HG03558 (cell line): Measurements from ENCODE around the gene ERBB4.
"Not testable (repeated sequence)": the region's sequence is repeated elsewhere in the genome, so short reads cannot be mapped to it uniquely, and the experiment has no call there.

Experiments used
- ATAC-seq: cut with Tn5 transposase; IDR thresholded peaks from one replicate; pipeline ENCODE4 v1.9.1; 2021; ENCODE audit warnings: moderate number of reproducible peaks; ENCODE audit not compliant: unreplicated experiment; ENCODE audit errors: extremely low read depth

ERBB4 gene

DNA sequence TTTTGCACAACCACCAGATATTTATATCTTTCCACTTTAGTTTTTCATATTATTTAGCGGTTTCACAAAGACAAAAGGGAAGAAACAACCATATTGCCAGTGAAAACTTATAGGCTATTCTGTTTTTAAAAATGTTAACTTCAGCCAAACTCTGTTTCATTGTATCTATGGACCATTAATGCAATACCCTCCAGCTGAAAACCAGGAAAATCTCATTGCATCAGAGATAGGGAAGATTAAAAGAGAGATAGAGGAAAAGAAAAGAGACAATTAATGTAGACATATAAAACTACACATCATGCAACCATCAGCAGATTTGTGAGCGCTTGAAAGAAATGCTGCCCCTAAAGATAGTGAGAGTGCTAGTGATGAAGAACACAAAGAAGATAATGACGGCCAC lies 970.2 kb downstream of the ERBB4 start:
- ATAC-seq = no peak

GRCh38 chr2:211564441-211564840 lies 974.2 kb downstream of the ERBB4 start:
- no peak for ATAC-seq

DNA sequence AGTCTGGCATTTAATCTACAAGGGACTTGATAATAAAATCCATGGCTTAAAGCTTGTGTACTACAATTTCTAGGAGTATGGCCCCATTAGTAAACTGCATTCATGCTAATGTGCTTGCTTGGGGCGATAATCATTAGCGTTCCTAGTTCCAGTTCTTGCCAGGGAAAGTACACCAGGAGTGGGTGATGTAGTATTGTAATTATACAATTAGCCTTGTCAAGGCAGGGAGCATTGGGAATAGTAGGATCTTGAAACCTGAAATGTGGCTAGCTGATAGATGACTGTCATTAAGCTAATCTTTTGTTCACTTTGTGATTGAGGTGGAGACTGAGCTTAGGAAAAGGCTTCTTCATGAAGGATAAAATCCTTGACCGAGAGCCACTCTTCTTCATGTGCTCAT lies 993.0 kb downstream of the ERBB4 start:
- no peak for ATAC-seq

DNA sequence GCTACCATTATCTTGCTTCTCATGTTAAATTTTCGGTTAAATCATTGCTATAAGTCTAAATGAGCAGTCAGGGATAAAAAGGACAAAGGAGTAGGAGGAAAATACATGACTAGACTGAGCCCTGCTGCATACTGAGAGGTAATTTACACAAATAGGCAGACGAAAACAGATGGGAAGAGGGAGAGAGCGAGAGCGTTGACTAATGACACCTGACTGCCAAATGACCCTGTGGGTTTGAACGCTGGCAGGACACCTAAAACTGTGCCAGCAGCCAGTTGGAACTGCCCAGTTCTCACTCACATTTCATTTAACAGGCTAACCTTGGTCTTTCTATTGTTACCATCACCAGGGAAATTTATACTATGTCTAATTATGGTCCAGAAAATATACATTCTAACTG lies 1004.0 kb downstream of the ERBB4 start:
- no peak for ATAC-seq

DNA sequence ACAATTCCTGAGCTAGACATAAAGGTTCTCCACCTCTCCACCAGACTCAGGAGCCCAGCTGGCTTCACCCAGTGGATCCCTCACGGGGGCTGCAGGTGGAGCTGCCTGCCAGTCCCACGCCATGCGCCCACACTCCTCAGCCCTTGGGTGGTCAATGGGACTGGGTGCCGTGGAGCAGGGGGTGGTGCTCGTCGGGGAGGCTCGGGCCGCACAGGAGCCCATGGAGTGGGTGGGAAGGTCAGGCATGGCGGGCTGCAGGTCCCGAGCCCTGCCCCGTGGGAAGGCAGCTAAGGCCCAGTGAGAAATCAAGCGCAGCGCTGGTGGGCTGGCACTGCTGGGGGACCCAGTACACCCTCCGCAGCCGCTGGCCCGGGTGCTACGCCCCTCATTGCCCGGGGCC lies 1014.4 kb downstream of the ERBB4 start:
- not testable (repeated sequence) for ATAC-seq

GRCh38 chr2:211516537-211516936 lies 1022.1 kb downstream of the ERBB4 start:
- no peak for ATAC-seq

- no peak for ATAC-seq
Measured at GRCh38 chr2:211514049-211514448, 1024.6 kb downstream of the ERBB4 start.

GRCh38 chr2:211513446-211513845 lies 1025.2 kb downstream of the ERBB4 start:
- no peak for ATAC-seq

GRCh38 chr2:211512806-211513205 lies 1025.8 kb downstream of the ERBB4 start:
- ATAC-seq = no peak

- no peak for ATAC-seq
Measured at GRCh38 chr2:211503856-211504255, 1034.7 kb downstream of the ERBB4 start.

DNA sequence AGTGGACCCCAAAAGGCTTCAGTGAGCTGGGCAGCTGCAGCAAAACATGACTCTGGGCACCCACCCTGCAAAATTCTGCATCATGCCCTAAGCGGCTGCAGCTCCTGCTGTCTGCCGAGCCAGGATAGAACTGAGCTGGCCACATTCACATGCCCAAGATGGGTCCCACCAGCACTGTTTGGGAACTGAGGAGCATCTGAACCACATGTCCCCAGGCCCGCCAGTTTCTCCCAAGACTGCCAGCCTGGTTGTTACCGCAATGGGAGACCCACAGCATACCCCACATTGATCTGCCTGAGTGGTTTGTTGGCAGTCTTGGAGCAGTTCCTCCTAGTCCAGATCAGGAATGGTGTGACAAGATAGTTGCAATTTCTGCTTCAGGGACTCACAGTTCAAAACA lies 1035.4 kb downstream of the ERBB4 start:
- ATAC-seq = no peak

DNA sequence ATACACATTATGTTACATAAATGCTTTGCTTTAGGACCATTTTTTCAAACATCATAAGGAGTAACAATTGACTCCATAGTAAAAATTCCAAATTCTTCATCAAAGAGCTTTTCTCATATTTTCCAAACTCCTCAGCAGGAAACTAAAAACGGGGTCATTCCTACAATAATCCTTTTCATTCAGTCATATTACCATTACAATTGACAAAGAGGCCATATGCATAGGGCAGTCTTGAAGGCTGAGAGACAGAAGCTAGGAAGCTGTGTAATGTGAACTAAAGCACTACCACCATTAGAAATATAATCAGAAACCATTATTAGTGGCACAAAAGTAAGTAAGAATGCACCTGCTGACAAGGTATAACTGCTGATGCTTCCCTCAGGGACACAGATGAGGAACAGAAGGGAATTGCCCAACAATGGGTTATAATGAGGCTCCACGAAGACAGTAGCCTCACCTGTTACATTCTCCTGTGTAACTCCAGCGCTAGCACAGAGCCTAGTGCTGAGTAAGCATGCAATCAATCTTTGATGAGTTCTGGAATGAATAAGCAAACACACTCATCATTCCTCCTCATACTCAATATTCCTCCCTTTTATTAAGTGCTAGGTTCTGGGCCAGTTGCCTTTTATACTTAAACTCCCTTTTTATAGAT lies 1039.9 kb downstream of the ERBB4 start:
- no peak for ATAC-seq

DNA sequence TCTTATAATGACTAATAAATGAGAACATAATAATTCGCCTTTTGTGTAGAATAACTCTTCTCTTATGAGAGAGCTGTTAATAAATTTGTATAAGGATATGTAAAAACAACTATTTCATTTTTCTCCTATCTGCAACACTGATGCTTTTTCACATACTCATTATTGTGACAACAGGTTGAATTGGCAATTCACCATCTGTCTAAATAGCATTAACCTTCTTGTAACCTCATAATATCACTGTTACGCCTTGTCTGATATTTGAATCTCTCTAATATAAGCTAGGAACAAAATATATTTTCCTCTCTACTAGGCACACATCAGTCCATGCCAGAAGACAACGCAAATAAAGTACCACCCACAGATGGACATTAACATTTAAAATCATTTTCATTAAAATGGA lies 1043.3 kb downstream of the ERBB4 start:
- no peak for ATAC-seq

GRCh38 chr2:211494536-211494935 lies 1044.1 kb downstream of the ERBB4 start:
- ATAC-seq = no peak

DNA sequence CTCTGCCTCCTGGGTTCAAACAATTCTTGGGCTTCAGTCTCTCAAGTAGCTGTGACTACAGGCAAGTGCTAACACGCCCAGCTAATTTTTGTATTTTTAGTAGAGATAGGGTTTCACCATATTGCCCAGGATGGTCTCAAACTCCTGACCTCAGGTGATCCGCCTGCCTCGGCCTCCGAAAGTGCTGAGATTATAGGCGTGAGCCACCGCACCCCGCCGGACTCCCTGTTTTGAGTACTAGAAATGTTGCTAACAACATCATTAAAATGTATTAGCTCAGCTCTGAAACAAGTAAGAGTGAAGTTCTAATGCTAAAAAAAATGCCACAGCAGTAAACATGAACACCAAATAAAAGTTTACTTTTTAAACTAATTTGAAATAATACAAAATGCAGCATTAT lies 1044.5 kb downstream of the ERBB4 start:
- ATAC-seq = no peak

DNA sequence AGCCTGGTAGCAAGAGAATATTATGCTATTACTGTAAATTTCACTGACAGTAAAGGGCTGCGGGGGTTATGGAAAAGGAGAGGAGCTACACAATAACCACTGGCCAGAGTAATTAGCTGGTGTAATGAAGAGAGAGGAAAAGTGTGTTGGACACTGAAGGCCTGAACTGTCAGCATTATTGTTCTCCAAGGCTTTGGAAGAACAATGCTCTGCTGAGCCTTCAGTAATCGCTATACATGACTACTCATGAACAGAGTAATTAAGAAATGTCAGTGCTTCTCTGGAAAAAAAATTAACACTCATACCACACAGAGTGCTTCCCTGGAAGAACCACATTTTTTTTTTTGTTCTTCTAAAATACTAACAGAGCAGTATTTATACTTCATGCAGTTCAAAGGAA lies 1050.9 kb downstream of the ERBB4 start:
- no peak for ATAC-seq

- no peak for ATAC-seq
Measured at GRCh38 chr2:211479536-211480150, 1059.0 kb downstream of the ERBB4 start.

DNA sequence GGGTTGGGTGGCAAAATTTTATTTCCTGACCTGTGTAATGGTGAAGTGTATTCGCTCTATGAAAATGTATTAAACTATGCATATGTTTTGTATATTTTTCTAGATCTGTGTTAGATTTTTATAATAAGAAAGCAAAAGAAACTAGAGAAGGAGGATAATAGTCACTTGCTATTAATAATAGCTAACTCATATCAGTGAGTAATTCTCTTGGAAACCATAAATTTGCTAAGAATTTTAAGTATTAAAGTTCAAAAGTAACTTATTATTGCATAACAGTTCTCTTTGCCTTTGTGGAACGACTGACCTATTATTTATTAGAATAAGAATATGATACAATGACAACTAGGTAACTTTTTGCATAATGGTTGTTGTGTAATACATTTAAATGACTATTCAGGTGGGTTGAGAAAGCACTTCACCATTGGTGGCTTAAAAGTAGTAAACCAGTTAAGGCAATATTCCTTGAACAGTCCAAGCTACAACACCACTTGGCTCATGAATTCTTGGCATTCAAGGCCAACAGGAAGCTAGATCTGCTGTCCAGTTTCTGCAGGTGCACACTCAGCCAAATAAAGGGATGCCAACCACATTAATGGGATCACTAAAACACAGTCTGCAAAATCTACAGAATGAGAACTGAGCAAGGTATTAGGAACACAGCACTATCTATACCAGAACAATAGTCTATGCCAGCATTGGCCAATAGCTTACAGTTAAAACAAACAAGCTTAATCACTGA lies 1060.9 kb downstream of the ERBB4 start:
- no peak for ATAC-seq

GRCh38 chr2:211473116-211473515 lies 1065.5 kb downstream of the ERBB4 start:
- ATAC-seq = no peak

DNA sequence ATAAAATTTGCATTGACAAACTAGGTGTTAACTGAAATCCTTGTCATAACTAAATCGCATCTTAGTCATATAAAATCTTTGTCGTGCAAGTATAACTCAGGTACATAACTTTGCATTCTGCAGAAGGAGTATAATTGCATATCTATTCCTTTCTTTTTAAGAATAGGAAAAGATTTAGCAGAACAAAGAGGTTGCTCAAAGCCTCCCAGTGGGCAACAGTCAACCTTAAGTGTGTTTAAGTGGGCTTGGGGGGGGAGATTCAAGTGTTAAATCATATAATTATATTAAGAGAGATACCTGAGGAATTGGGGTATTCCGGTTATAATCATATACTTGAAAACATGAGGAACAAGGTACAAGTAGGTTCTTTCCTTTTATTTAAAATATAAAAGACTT lies 1068.9 kb downstream of the ERBB4 start:
- ATAC-seq = no peak

DNA sequence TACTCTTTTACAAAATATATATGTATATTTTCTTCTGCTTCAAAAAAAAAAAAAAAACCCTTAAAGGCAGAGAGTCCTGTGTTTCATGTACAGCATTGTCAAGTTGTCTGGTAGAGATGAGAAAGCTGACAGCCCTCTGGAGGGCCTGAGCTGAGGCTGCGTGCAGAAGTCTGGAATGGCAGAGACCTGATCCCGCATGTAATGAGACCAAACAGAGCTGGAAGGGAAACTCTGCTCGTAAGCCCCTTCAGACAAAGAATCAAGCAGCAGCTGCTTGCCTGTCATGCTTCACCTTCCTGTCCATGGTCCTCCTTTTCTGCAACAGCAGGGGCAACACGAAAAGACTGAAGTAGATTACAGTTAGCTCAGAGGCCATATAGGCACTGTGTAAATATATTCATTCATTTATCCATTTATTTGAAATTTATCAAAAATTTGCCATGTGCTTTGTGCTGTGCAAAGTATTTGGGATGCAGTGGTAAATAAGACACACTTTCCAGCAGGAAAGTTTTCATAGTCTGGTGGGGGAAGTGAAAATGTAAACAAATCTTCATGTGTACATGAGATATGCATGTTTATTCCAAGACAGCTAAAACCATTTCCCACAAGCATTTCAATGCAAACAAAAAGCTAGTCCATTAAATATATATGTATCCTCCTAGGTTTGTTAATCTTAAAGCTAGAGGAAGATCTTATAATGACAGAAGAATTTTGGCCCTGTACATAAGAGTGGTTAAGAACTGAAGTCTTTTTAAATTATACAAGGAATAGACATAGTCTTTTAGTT lies 1069.5 kb downstream of the ERBB4 start:
- ATAC-seq = no peak
